Measurements from ENCODE around the gene MAP4K4. TPM values are rescaled to one million over a fixed set of nuclear protein-coding genes. Genes with fewer than 3 reads are reported as not detected.
A peak's percentile ranks its signal among the peaks of the same experiment; 100 is the strongest.

Gene MAP4K4
- total and polyA plus RNA-seq, 3 experiments from 2014 or later = 13.5 to 36.0 (median 30.8) TPM

GRCh38 chr2:101696272-101697123, 1.0 kb upstream of the MAP4K4 start:
- ChIA-PET POLR2A (interaction anchor here (0.6 to 2.5 kb wide), 8 partner anchors 14 to 183 kb away, joined by 3 to 10 read pairs (median 4); no protein-coding TSS in a partner anchor), CTCF (interaction anchor here (0.7 to 1.3 kb wide), 4 partner anchors 14 to 135 kb away, joined by 3 to 6 read pairs (median 4); no protein-coding TSS in a partner anchor)
- no peaks in the 10 kb centered on the region for H3K9me3 ChIP-seq (ENCODE audit: low read length)
- H3K4me3 Mint-ChIP-seq = peak overlapping the region; percentile 86 to 94 (median 92)
- peaks cover 15% of the 10 kb centered on the region for H3K4me1 ChIP-seq (ENCODE audit: insufficient read depth, low read length)
- H3K36me3 Mint-ChIP-seq = peaks cover 0 to 5% (median 0%) of the 10 kb centered on the region in 3 donors
- H3K27ac ChIP-seq (ENCODE audit: low read depth, low read length) = peak overlapping the region; percentile 27
- no peaks in the 10 kb centered on the region for H3K27me3 Mint-ChIP-seq
- peak overlapping the region; percentile 78 to 94 (median 88) for H3K27ac Mint-ChIP-seq
- peak in 1 of 5 donors; percentile 35 for DNase-seq
- H3K4me1 Mint-ChIP-seq = peaks cover 20 to 21% (median 20%) of the 10 kb centered on the region in 3 donors
- no peaks in the 10 kb centered on the region for H3K27me3 ChIP-seq (ENCODE audit: insufficient read depth, low read length, poor library complexity, severe bottlenecking)
- H3K36me3 ChIP-seq (ENCODE audit: insufficient read depth, low read length) = no peaks in the 10 kb centered on the region
- peak overlapping the region; percentile 58 for H3K4me3 ChIP-seq (ENCODE audit: low read length)
- H3K9me3 Mint-ChIP-seq = peaks cover 0 to 1% (median 0%) of the 10 kb centered on the region in 5 donors

DNA sequence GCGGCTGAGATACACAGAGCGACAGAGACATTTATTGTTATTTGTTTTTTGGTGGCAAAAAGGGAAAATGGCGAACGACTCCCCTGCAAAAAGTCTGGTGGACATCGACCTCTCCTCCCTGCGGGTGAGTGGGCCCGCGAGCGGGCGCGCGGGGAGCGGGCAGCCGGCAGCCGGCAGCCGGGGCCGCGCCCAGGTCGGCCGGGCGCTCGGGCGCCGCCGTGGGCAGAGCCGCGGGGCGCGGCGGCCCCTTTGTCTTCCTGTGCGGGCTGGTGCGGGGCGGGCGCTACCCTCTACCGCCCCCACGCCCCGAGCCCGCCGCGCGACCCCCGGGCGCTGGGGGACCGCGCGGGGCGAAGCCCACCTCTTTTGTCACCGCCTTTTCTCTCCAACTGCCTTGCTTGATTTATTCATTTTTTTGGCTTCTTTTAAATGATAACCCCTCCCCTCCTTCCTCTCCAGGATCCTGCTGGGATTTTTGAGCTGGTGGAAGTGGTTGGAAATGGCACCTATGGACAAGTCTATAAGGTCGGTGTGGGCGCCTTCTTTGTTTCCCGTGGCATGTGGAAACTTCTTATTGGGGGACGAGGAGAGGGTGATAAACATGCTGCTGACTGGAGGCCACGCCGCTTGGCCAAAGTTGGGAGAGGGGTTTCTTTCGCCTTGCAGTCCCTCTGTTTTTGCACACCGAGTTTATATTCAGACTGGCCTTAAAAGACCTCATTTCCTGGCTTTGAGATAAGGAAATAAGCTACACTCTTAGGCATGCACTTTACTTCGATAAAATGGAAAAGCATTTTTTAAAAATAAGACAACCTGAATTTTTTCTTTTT, 722 bp downstream of the MAP4K4 start:
- H3K4me1 ChIP-seq (ENCODE audit: insufficient read depth, low read length) = peaks cover 25% of the 10 kb centered on the region
- peak in 2 of 5 donors; percentile 19 to 37 for DNase-seq
- peak overlapping the region; percentile 64 for H3K27ac ChIP-seq (ENCODE audit: low read depth, low read length)
- Mint-ChIP-seq H3K4me3 (peak overlapping the region in 6 of 7 donors; percentile 52 to 88 (median 72)), H3K9me3 (peaks cover 0 to 1% (median 0%) of the 10 kb centered on the region in 5 donors), H3K27ac (peak overlapping the region in 1 of 8 donors; percentile 34), H3K27me3 (no peaks in the 10 kb centered on the region), H3K36me3 (peaks cover 0 to 10% (median 0%) of the 10 kb centered on the region in 3 donors), H3K4me1 (peaks cover 6 to 18% (median 18%) of the 10 kb centered on the region in 3 donors)
- H3K4me3 ChIP-seq (ENCODE audit: low read length) = peak overlapping the region; percentile 78
- no peaks in the 10 kb centered on the region for H3K9me3 ChIP-seq (ENCODE audit: low read length)
- POLR2A ChIA-PET = interaction anchor here (1.0 to 2.5 kb wide), 4 partner anchors 19 to 128 kb away, joined by 3 to 10 read pairs (median 4); no protein-coding TSS in a partner anchor
- H3K36me3 ChIP-seq (ENCODE audit: insufficient read depth, low read length) = no peaks in the 10 kb centered on the region
- CTCF ChIA-PET = interaction anchor here (0.9 to 1.8 kb wide), 3 partner anchors 10 to 125 kb away, joined by 3 to 12 read pairs (median 5); no protein-coding TSS in a partner anchor
- H3K27me3 ChIP-seq (ENCODE audit: insufficient read depth, low read length, poor library complexity, severe bottlenecking) = no peaks in the 10 kb centered on the region

DNA sequence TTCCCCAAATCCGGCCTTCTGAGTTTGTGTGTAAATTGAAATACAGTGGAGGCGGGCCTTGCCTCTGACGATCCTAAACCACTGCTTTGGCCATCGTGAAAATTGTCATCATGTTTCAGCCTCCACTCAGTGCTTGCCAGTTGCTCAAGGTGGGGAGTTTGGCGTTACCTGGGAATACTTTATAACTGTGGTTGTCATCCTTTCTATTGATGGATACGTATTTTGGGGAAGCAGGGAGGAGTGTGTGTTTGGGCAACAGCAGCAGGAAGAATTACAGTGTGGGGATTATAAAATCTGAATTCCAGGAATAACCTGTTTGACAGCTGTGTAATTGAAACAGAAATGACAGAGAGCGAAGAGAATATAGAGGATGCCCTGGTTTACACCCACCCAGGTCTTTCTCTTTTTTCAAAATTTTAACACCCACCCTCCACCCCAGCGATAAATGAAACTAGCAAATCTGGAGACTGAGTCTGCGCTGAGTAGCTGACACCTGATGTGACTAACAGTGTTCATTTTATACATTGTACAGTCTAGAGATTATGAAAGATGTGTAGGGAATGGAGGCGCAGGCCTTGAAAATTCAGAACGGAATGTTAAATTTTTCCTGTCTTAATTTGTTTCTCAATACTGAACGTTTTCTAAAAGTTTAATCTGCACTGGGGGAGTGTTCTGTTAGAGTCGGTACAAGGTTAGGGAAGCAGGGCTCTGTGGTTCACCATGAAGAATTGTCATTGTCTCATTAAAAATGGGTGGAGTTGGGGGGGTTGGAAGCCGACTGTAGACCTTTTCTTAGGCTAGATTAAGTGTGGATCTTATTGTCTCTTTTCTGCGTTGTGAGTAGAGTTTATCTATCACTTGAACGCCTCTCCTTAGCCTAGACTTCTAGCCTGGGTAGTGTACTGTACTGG, 1.6 kb downstream of the MAP4K4 start:
- H3K9me3 Mint-ChIP-seq = peaks cover 0 to 1% (median 0%) of the 10 kb centered on the region in 5 donors
- Histone ChIP-seq H3K4me1 (ENCODE audit: insufficient read depth, low read length) (peaks cover 31% of the 10 kb centered on the region), H3K36me3 (ENCODE audit: insufficient read depth, low read length) (no peaks in the 10 kb centered on the region), H3K9me3 (ENCODE audit: low read length) (no peaks in the 10 kb centered on the region), H3K27me3 (ENCODE audit: insufficient read depth, low read length, poor library complexity, severe bottlenecking) (no peaks in the 10 kb centered on the region), H3K27ac (ENCODE audit: low read depth, low read length) (peak overlapping the region; percentile 64), H3K4me3 (ENCODE audit: low read length) (peak overlapping the region; percentile 78)
- ChIA-PET POLR2A (interaction anchor here (1.0 to 2.5 kb wide), 6 partner anchors 13 to 30 kb away, joined by 3 to 10 read pairs (median 6); no protein-coding TSS in a partner anchor), CTCF (interaction anchor here (1.0 to 1.8 kb wide), 5 partner anchors 9 to 133 kb away, joined by 3 to 12 read pairs (median 5); no protein-coding TSS in a partner anchor)
- H3K4me3 Mint-ChIP-seq = no peak overlapping the region
- H3K4me1 Mint-ChIP-seq = peaks cover 6 to 27% (median 25%) of the 10 kb centered on the region in 3 donors
- H3K27ac Mint-ChIP-seq = no peak overlapping the region
- H3K36me3 Mint-ChIP-seq = peaks cover 0 to 10% (median 0%) of the 10 kb centered on the region in 3 donors
- H3K27me3 Mint-ChIP-seq = no peaks in the 10 kb centered on the region
- peak in 2 of 5 donors; percentile 31 to 50 for DNase-seq

- peaks cover 37% of the 10 kb centered on the region for H3K4me1 ChIP-seq (ENCODE audit: insufficient read depth, low read length)
- CTCF ChIA-PET = interaction anchor here (1.0 to 1.8 kb wide), 4 partner anchors 11 to 132 kb away, joined by 3 to 12 read pairs (median 6); no protein-coding TSS in a partner anchor
- H3K9me3 ChIP-seq (ENCODE audit: low read length) = no peaks in the 10 kb centered on the region
- DNase-seq = no peak
- peak overlapping the region; percentile 64 for H3K27ac ChIP-seq (ENCODE audit: low read depth, low read length)
- POLR2A ChIA-PET = interaction anchor here (1.0 to 1.4 kb wide), 4 partner anchors 12 to 20 kb away, joined by 4 to 8 read pairs (median 6); no protein-coding TSS in a partner anchor
- H3K27me3 ChIP-seq (ENCODE audit: insufficient read depth, low read length, poor library complexity, severe bottlenecking) = no peaks in the 10 kb centered on the region
- H3K36me3 ChIP-seq (ENCODE audit: insufficient read depth, low read length) = no peaks in the 10 kb centered on the region
- Mint-ChIP-seq H3K4me3 (no peak overlapping the region), H3K36me3 (peaks cover 0 to 10% (median 0%) of the 10 kb centered on the region in 3 donors), H3K4me1 (peaks cover 6 to 35% (median 32%) of the 10 kb centered on the region in 3 donors), H3K27me3 (no peaks in the 10 kb centered on the region), H3K9me3 (no peaks in the 10 kb centered on the region), H3K27ac (no peak overlapping the region)
- peak overlapping the region; percentile 78 for H3K4me3 ChIP-seq (ENCODE audit: low read length)
Measured at GRCh38 chr2:101699755-101700461, 2.4 kb downstream of the MAP4K4 start.

GRCh38 chr2:101704046-101704466, 6.5 kb downstream of the MAP4K4 start:
- peak overlapping the region; percentile 29 for H3K4me3 ChIP-seq (ENCODE audit: low read length)
- H3K4me1 Mint-ChIP-seq = peaks cover 11 to 64% (median 58%) of the 10 kb centered on the region in 3 donors

DNA sequence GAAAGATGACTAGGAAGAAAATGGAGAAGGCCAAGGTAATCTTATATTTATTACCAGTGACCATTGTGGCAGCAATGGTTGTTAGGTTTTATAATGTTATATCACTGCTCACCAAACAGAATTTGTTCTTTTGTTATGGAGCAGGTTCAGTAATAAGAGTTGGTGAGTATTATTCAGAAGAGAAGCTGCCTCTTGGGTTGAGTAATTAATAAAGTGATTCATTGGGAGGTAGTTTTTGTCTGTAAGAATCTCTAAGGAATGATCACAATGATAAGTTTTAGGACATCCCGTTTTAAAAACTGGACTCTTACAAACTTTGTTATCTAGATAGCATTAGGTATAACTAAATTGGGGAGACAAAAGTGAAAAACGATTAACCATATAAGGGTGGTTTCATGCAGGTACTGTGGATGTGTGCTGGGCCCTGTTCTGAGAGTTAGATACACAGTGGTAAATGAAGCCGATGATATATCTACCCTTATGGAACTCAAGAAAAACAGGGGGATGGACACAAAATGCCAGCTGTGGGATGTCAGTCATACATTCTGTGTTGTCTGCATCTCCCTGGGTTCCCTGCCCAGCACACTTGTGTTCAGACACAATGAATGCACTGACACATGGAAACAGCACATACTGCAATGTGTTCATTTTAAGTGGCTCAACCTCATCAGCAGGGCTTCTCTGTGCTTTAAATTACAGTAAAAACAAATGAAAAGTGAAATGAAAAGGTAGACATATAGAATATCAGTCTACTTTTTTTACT, 7.5 kb downstream of the MAP4K4 start:
- no peak for DNase-seq

More at GRCh38 chr2:101704046-101704466, 6.5 kb downstream of the MAP4K4 start:
- H3K4me1 ChIP-seq (ENCODE audit: insufficient read depth, low read length) = peaks cover 79% of the 10 kb centered on the region
- DNase-seq = peak in 2 of 5 donors; percentile 26 to 63
- Mint-ChIP-seq H3K4me3 (peak overlapping the region; percentile 83 to 91 (median 89)), H3K27me3 (no peaks in the 10 kb centered on the region), H3K27ac (peak overlapping the region; percentile 87 to 99 (median 95)), H3K9me3 (no peaks in the 10 kb centered on the region), H3K36me3 (peaks cover 0 to 8% (median 0%) of the 10 kb centered on the region in 3 donors)
- no peaks in the 10 kb centered on the region for H3K36me3 ChIP-seq (ENCODE audit: insufficient read depth, low read length)
- POLR2A ChIA-PET = interaction anchor here (0.9 to 1.0 kb wide), 2 partner anchors 14 to 15 kb away, joined by 3 to 4 read pairs; no protein-coding TSS in a partner anchor
- H3K27me3 ChIP-seq (ENCODE audit: insufficient read depth, low read length, poor library complexity, severe bottlenecking) = no peaks in the 10 kb centered on the region
- no peak overlapping the region for H3K27ac ChIP-seq (ENCODE audit: low read depth, low read length)
- CTCF ChIA-PET = no interaction called here
- H3K9me3 ChIP-seq (ENCODE audit: low read length) = no peaks in the 10 kb centered on the region

More for the DNA sequence above, 7.5 kb downstream of the MAP4K4 start:
- H3K27ac Mint-ChIP-seq = peak overlapping the region; percentile 67 to 97 (median 92)
- peaks cover 0 to 8% (median 0%) of the 10 kb centered on the region in 3 donors for H3K36me3 Mint-ChIP-seq
- peak overlapping the region; percentile 23 to 91 (median 84) for H3K4me3 Mint-ChIP-seq
- H3K9me3 ChIP-seq (ENCODE audit: low read length) = no peaks in the 10 kb centered on the region
- H3K27ac ChIP-seq (ENCODE audit: low read depth, low read length) = no peak overlapping the region
- POLR2A ChIA-PET = interaction anchor here (0.5 to 1.0 kb wide), 3 partner anchors 11 to 14 kb away, joined by 3 to 4 read pairs (median 3); no protein-coding TSS in a partner anchor
- no peaks in the 10 kb centered on the region for H3K27me3 Mint-ChIP-seq
- CTCF ChIA-PET = no interaction called here
- H3K4me1 ChIP-seq (ENCODE audit: insufficient read depth, low read length) = peaks cover 88% of the 10 kb centered on the region
- no peaks in the 10 kb centered on the region for H3K27me3 ChIP-seq (ENCODE audit: insufficient read depth, low read length, poor library complexity, severe bottlenecking)
- no peaks in the 10 kb centered on the region for H3K9me3 Mint-ChIP-seq
- peaks cover 20 to 73% (median 63%) of the 10 kb centered on the region in 3 donors for H3K4me1 Mint-ChIP-seq
- no peaks in the 10 kb centered on the region for H3K36me3 ChIP-seq (ENCODE audit: insufficient read depth, low read length)
- H3K4me3 ChIP-seq (ENCODE audit: low read length) = no peak overlapping the region

Data from CD8-positive, alpha-beta memory T cell (primary cell).